ENCODE data around the gene BHLHE41. TPM values are rescaled to one million over a fixed set of nuclear protein-coding genes. Genes with fewer than 3 reads are reported as not detected.

The BHLHE41 gene
- polyA plus RNA-seq, 1 of the 3 experiments (the other 2 are of a cell fraction) = 16.1 TPM

DNA sequence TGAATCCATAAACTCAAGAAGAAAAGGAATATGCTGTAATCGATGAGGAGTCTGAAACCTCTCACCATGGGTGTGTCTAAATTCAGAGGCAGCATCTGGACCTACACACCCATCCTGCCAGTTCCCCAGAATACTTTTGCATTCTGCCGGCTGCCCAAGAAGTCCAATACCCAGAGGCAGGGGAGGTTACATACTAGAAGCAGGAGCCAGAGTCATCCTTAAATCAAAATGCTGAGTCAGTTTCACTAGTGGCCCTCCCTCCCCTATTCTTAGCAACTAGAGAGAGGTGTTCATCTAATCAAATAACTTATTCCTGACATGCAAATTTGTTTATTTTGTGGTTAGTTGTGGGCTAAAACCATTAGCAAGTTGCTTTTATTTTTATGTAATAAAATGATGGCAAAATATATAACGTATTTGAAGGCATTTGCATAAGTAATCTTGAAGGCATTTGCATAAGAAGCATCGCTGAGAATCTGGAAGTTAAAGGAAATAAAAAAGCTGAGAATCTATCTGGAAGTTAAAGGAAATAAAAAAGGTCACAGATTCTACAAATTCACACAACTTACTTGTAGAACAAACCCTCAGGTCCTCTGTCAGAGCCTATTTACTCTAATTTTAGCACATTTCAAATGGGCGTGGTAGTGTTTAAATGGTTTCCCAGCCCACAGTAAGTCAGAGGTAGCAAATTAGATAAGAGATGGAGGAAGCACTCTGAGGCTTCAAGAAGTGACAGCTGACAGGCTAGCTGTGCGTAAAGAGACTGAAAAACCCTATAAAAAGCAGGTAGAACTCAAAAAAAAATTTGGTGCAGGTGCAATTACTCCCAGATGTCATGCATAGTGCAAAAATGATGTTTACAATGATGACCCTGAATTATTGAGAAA is 7.8 kb downstream of the BHLHE41 start:
- Histone ChIP-seq H4K20me1 (ENCODE audit: insufficient read depth) (no peaks in the 10 kb centered on the region), H3K9ac (no peak overlapping the region), H3K4me1 (ENCODE audit: control insufficient read depth in 1 of 2, insufficient read depth in 2 of 2, low read depth in 1 of 2, low read length in 1 of 2) (peaks cover 4 to 12% of the 10 kb centered on the region in 2 experiments; a peak in 3 of 4 replicates), H2AFZ (ENCODE audit: low read depth) (no peak overlapping the region), H3K9me2 (no peaks in the 10 kb centered on the region), H3K4me3 (ENCODE audit: low read depth in 2 of 2, low read length in 1 of 2) (no peak overlapping the region), H3K4me2 (no peak overlapping the region), H3K27ac (ENCODE audit: low read depth in 2 of 2, low read length in 1 of 2) (no peak overlapping the region), H3K9me3 (no peaks in the 10 kb centered on the region), H3K79me2 (ENCODE audit: insufficient read depth) (peaks cover 12% of the 10 kb centered on the region; the same call in 1 of the 2 replicates), H3K36me3 (replicated peaks in 1 of 2; ENCODE audit: control insufficient read depth in 1 of 2, insufficient read depth in 2 of 2, low read length in 1 of 2) (no peaks in the 10 kb centered on the region), H3K27me3 (ENCODE audit: insufficient read depth) (no peaks in the 10 kb centered on the region), H3F3A (replicated peaks; ENCODE audit: insufficient read depth) (peaks cover 15% of the 10 kb centered on the region)
- ChIA-PET CTCF (interaction anchor here (0.8 to 10.1 kb wide), 6 partner anchors 20 to 899 kb away, joined by 3 to 64 read pairs (median 16); no protein-coding TSS in a partner anchor), POLR2A (no interaction called here)
- 78% methylated on average over 6 of the region's 6 CpGs for WGBS (ENCODE audit: low lambda C conversion rate)
- TF ChIP-seq, protein P1, sequence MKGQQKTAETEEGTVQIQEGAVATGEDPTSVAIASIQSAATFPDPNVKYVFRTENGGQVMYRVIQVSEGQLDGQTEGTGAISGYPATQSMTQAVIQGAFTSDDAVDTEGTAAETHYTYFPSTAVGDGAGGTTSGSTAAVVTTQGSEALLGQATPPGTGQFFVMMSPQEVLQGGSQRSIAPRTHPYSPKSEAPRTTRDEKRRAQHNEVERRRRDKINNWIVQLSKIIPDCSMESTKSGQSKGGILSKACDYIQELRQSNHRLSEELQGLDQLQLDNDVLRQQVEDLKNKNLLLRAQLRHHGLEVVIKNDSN (IDR thresholded peaks at IDR 0.05; ENCODE audit: borderline replicate concordance, low read depth) = no peak
- no peak for TF ChIP-seq FOXJ3 (CRISPR knock-in tag; IDR thresholded peaks at IDR 0.05)
- TF ChIP-seq SMC3 (IDR thresholded peaks at IDR 0.05; ENCODE audit: low read depth, low read length) = no peak
- no peak for DNase-seq

- WGBS (ENCODE audit: low lambda C conversion rate) = 77% methylated on average over 13 of the region's 13 CpGs
- ChIA-PET CTCF (interaction anchor here (1.0 to 10.1 kb wide), 10 partner anchors 9 to 719 kb away, joined by 3 to 64 read pairs (median 4); partner anchors contain the start of gene BHLHE41), POLR2A (no interaction called here)
- H2AFZ ChIP-seq (ENCODE audit: low read depth) = peak overlapping the region; percentile 47; the same call in 1 of the 2 replicates
- no peaks in the 10 kb centered on the region for H3K9me3 ChIP-seq
- no peaks in the 10 kb centered on the region for H3K79me2 ChIP-seq (ENCODE audit: insufficient read depth)
- H3K27me3 ChIP-seq (ENCODE audit: insufficient read depth) = no peaks in the 10 kb centered on the region
- peaks cover 4 to 12% of the 10 kb centered on the region in 2 experiments; a peak in 3 of 4 replicates for H3K4me1 ChIP-seq (ENCODE audit: control insufficient read depth in 1 of 2, insufficient read depth in 2 of 2, low read depth in 1 of 2, low read length in 1 of 2)
- peak overlapping the region; percentile 75 for H3K9ac ChIP-seq
- peaks cover 5% of the 10 kb centered on the region for H3F3A ChIP-seq (replicated peaks; ENCODE audit: insufficient read depth)
- H4K20me1 ChIP-seq (ENCODE audit: insufficient read depth) = no peaks in the 10 kb centered on the region
- peak overlapping the region in 1 of 2 experiments; percentile 82; a peak in 3 of 4 replicates for H3K27ac ChIP-seq (ENCODE audit: low read depth in 2 of 2, low read length in 1 of 2)
- H3K4me3 ChIP-seq (ENCODE audit: low read depth in 2 of 2, low read length in 1 of 2) = peak overlapping the region; percentile 58 to 65; a peak in 3 of 4 replicates
- peak overlapping the region; percentile 70 for H3K4me2 ChIP-seq
- H3K9me2 ChIP-seq = no peaks in the 10 kb centered on the region
- no peaks in the 10 kb centered on the region for H3K36me3 ChIP-seq (replicated peaks in 1 of 2; ENCODE audit: control insufficient read depth in 1 of 2, insufficient read depth in 2 of 2, low read length in 1 of 2)
- TF ChIP-seq POLR2AphosphoS5 (IDR thresholded peaks at IDR 0.05; ENCODE audit: low read depth, low read length) (no peak), RXRA (IDR thresholded peaks at IDR 0.05; ENCODE audit: borderline replicate concordance, low read depth) (no peak), PBX3 (IDR thresholded peaks at IDR 0.05) (no peak), FOSL2 (IDR thresholded peaks at IDR 0.05; ENCODE audit: borderline replicate concordance, low read depth) (no peak), TEAD4 (IDR thresholded peaks at IDR 0.05; ENCODE audit: borderline replicate concordance, insufficient read depth) (no peak), RAD21 (IDR thresholded peaks at IDR 0.05; ENCODE audit: low read length) (0 out of 2 replicates have a peak, but pooled peaks have one; percentile 6), FOXM1 (IDR thresholded peaks at IDR 0.05; ENCODE audit: low read depth) (no peak), GATA2 (CRISPR knock-in tag; IDR thresholded peaks at IDR 0.05) (0 out of 2 replicates have a peak, but pooled peaks have one; percentile 13), TCF12 (IDR thresholded peaks at IDR 0.05) (no peak), EZH2phosphoT487 (IDR thresholded peaks at IDR 0.05; ENCODE audit: borderline replicate concordance, low read depth) (no peak), FOXJ3 (CRISPR knock-in tag; IDR thresholded peaks at IDR 0.05) (no peak), JUND (IDR thresholded peaks at IDR 0.05) (no peak), MXI1 (IDR thresholded peaks at IDR 0.05; ENCODE audit: low read depth, low read length) (no peak)
- TF ChIP-seq, protein P2, sequence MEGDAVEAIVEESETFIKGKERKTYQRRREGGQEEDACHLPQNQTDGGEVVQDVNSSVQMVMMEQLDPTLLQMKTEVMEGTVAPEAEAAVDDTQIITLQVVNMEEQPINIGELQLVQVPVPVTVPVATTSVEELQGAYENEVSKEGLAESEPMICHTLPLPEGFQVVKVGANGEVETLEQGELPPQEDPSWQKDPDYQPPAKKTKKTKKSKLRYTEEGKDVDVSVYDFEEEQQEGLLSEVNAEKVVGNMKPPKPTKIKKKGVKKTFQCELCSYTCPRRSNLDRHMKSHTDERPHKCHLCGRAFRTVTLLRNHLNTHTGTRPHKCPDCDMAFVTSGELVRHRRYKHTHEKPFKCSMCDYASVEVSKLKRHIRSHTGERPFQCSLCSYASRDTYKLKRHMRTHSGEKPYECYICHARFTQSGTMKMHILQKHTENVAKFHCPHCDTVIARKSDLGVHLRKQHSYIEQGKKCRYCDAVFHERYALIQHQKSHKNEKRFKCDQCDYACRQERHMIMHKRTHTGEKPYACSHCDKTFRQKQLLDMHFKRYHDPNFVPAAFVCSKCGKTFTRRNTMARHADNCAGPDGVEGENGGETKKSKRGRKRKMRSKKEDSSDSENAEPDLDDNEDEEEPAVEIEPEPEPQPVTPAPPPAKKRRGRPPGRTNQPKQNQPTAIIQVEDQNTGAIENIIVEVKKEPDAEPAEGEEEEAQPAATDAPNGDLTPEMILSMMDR (IDR thresholded peaks at IDR 0.05) = no peak
- DNase-seq = no peak
Measured at GRCh38 chr12:26114720-26115401, 10.0 kb downstream of the BHLHE41 start.
